ENCODE measurements around the gene IRX1.

IRX1 gene

DNA sequence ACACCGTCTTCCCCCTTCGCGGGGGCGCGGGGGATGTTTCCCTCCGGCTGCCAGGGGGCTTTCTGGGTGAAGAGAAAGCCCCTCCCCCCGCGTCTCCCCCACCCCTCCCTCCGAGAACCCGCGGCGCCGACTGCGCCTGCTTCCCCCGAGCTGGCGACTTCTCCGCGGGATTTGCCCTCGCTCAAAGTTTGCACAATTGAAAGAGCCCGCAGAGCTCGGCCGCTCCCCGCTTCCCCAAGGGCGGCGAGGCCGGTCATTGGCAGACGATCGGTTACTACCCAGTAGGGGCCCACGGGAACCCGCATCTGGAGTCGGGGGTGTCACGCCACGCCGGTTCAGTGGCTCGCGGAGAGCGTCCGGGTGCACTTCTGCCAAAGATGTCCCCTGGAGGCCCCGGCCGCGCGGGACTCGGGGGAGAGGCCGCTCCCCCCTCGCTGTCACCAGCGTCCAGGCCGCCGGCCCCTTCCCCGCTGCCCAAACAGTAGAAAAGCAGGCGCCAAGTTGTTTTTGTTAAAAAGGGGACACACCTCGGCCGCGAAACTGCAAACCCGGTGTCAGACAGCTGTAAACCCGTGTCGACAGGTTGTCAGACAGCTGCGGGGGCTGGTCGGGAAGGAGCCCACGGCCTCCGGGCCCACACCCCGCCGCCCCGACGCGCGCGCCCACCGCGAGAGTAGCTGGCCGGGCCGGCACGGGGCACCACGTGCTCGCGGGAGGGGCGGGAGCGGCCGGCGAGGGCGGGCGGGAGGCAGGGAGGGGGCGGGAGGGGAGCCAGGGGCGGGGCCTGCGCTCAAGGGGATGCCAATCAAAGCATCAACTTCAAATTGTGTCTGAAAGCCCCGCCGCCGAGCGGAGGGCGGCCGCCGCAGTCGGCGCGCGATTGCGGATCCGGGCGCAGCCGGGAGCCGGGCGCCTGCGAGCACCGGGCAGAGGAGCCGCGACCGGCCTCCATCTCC, at the start of gene IRX1:
Gene IRX1, plus strand, starts transcription at position 827 of the 956 bp plus-strand sequence. CDS start 274 bp downstream, outside the sequence.
- DNase-seq, result no peak
- TF ChIP-seq GATA1 (IDR thresholded peaks at IDR 0.05; ENCODE audit: low read depth, low read length) (no peak), POLR2A (IDR thresholded peaks at IDR 0.05; ENCODE audit: low read length) (no peak)

DNA sequence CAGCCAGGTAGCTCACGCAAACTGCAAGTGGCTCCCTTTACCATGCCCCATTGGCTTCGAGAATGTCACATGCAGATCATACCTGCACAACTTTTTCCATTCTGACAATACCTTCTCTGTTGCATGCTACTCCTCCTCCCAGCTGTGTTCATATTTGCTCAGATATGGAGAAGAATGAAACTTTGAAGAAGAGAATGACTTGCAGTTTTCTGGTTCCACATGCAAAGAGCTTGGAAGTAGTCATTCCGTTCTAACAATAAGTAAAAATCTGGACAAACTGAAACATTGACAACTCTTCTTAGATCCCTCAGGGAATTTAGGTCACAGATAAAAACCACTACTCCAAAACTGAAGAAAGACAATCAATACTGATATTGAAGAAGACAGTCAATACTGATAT, 49.6 kb upstream of the IRX1 start:
- no peak for DNase-seq
- TF ChIP-seq GATA1 (IDR thresholded peaks at IDR 0.05; ENCODE audit: low read depth, low read length) (no peak), POLR2A (IDR thresholded peaks at IDR 0.05; ENCODE audit: low read length) (no peak)

GRCh38 chr5:3564116-3564515, 31.5 kb upstream of the IRX1 start:
- DNase-seq, result no peak
- TF ChIP-seq POLR2A (IDR thresholded peaks at IDR 0.05; ENCODE audit: low read length) (no peak), GATA1 (IDR thresholded peaks at IDR 0.05; ENCODE audit: low read depth, low read length) (no peak)

DNA sequence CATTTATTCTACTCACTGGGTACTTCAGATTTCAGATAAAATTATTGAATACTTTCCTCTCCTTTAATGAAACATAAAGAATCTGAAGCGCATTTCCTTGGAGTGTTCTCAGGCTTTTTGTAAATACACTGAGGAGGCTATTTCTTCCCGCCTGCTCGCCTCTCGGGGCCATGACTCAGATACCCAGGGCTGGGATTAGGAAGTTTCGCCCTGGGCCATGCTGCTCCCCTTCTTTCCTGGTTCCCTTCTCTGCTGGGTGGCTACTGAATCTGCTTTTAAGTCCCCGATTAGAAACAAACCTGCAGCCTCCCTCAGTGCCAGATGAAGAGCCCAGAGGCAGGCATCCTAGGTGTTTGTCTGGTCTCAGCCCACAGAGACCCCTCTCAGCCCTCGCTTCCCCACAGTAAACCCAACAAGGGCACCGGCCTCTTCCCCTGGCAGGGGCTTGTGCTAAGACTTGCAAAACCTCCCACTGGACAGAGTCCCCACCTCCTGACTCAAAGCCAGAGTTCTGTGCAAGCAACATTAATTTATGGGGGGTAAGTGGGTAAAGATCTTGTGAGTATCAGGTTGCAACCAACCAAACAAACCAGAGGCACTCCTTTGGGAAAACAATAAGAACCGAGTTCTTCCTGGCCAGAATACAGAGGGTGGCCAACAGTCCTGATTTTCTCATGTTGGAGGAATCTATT, 30.7 kb upstream of the IRX1 start:
- TF ChIP-seq GATA1 (IDR thresholded peaks at IDR 0.05; ENCODE audit: low read depth, low read length) (no peak), POLR2A (IDR thresholded peaks at IDR 0.05; ENCODE audit: low read length) (no peak)
- no peak for DNase-seq

DNA sequence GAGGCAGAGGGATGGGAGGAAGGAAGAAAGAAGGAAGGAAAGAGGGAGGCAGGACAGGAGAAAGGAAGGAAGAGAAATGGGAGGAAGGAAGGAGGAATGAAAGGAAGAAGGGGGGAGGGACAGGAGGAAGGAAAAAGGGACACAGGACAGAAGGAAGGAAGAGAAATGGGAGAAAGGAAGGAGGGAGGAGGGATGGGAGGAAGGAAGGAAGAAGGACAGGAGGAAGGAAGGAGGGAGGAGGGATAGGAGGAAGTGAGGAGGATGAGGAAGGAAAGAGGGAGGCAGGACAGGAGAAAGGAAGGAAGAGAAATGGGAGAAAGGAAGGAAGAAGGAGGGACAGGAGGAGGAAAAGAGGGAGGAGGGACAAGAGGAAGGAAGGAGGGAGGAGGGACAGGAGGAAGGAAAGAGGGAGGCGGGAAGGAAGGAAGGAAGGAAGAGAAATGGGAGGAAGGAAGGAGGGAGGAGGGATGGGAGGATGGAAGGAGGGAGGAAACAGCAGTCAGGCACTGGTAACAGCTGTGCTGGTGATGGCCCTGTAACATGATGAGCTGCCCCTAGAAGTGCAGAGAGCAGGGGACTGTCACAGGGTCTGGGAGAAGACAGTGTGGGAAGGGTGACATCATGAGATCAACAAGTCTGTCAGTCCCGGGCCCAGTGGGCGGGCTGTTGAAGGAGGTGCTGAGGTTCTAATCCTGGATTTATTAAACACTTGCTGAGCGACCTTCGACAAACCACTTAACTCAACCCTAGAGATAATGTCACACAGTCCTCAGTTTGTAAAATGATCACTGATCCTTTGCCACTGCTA, 10.7 kb upstream of the IRX1 start:
- TF ChIP-seq POLR2A (IDR thresholded peaks at IDR 0.05; ENCODE audit: low read length) (no peak), GATA1 (IDR thresholded peaks at IDR 0.05; ENCODE audit: low read depth, low read length) (no peak)

DNA sequence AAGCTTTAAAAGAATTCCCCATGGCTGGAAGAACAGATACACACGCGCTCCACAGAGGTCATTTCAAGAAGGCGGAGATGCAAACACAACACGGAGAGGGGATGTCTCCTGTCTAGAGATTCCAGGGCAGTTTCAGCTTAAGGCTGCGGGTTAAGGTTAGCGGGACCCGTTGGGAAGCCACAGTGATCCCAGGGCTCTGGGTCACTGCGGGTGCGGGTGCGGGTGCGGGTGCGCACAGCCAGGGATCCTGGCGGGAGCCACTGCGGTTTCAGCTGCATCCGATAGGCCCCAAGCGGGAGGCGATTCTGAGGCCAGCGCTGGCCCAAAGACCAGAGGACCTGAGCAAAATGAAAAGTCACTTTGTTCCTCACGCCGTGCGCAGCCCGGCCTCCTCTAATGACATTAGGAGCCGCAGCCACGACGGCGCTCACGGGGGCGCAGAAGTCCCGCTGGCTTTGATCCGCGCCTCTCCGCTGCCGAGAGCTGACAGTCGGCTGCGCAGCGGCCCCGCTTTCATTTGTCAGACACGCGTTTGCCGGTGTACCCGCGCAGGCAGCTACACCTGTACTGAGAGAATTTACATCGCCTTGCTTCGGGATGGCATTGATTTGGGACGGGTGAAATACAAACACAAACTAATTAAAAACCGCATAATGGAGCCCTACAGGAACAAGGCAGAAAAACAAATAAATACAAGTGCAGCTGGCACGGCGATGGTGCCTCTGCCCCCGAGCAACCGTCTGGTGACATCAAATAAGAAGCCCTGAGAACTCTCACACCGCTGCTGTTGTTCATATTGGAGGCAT, 5.3 kb upstream of the IRX1 start:
- TF ChIP-seq GATA1 (IDR thresholded peaks at IDR 0.05; ENCODE audit: low read depth, low read length) (no peak), POLR2A (IDR thresholded peaks at IDR 0.05; ENCODE audit: low read length) (no peak)
- no peak for DNase-seq

More for the DNA sequence above, 10.7 kb upstream of the IRX1 start:
- DNase-seq, result no peak

GRCh38 chr5:3590967-3591900, 4.4 kb upstream of the IRX1 start:
- no peak for TF ChIP-seq POLR2A (IDR thresholded peaks at IDR 0.05; ENCODE audit: low read length)
- no peak for TF ChIP-seq GATA1 (IDR thresholded peaks at IDR 0.05; ENCODE audit: low read depth, low read length)
- no peak for DNase-seq

DNA sequence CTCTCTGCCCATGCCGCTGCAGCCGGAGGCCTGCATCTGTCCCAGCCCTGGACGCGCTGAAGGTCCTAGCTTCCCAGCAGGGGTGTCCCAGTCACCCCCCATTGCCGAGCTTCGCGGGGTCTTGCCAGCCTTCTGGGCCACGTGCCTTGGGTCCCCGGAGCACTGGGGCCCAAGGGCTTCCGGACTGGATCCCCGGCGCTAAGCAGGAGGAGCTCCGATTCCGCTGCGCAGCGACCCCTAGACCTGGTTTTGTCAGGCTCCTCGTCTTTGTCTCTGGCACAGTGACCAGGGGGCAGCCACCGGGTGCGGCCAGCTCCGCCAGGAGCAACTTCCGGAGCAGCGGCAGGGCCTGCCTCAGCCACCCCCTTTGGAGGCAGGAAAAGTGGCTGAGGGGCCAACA, 3.3 kb upstream of the IRX1 start:
- TF ChIP-seq GATA1 (IDR thresholded peaks at IDR 0.05; ENCODE audit: low read depth, low read length) (no peak), POLR2A (IDR thresholded peaks at IDR 0.05; ENCODE audit: low read length) (no peak)
- no peak for DNase-seq

GRCh38 chr5:3593771-3594509, 1.7 kb upstream of the IRX1 start:
- TF ChIP-seq GATA1 (IDR thresholded peaks at IDR 0.05; ENCODE audit: low read depth, low read length) (no peak), POLR2A (IDR thresholded peaks at IDR 0.05; ENCODE audit: low read length) (no peak)
- no peak for DNase-seq

GRCh38 chr5:3594510-3595005, 1.1 kb upstream of the IRX1 start:
- DNase-seq, result no peak
- TF ChIP-seq POLR2A (IDR thresholded peaks at IDR 0.05; ENCODE audit: low read length) (no peak), GATA1 (IDR thresholded peaks at IDR 0.05; ENCODE audit: low read depth, low read length) (no peak)

DNA sequence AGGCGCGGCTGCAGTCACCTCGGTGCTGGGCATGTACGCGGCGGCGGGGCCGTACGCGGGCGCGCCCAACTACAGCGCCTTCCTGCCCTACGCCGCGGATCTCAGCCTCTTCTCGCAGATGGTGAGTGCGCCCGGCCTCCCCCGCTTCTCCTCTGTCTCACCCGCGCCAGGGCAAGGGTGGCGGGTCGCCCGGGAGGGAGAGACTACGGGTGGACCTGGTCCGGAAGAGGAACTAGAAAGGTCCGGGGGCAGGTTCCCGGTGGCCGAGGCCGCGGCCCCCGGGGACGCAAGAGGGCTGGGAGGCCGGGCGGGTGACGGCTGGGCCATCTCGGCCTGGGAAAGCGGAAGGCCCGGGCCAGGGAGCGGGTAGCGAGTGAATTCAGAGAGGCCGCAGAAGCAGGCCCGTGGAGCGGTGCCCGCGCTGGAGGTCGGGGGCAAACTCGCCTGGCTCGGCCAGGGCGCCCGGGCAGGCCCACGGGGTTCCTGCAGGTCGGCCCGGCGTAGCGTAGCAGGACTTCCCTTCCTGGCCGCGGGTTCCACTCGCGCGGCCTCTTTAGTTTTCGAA, 711 bp downstream of the IRX1 start:
- no peak for DNase-seq

More for the DNA sequence above, 711 bp downstream of the IRX1 start:
- no peak for TF ChIP-seq GATA1 (IDR thresholded peaks at IDR 0.05; ENCODE audit: low read depth, low read length)
- no peak for TF ChIP-seq POLR2A (IDR thresholded peaks at IDR 0.05; ENCODE audit: low read length)

Measured in erythroblast (primary cell).